SH-SY5Y (cell line): ENCODE results near the gene NPHS1.

Experiments
- GATA2 ChIP-seq: IDR thresholded peaks from 2 replicates; pipeline ENCODE4 v1.6.1; 2011; ENCODE audit warnings: mild to moderate bottlenecking, low read depth, low read length
- GATA3 ChIP-seq: IDR thresholded peaks from 2 replicates; pipeline ENCODE4 v1.6.1; 2011; ENCODE audit warnings: low read depth, mild to moderate bottlenecking, low read length, moderate library complexity

- TF ChIP-seq GATA2: no peak
- no peak for TF ChIP-seq GATA3
Measured at GRCh38 chr19:35776102-35776788, 76.1 kb downstream of the NPHS1 start.
